Measurements from ENCODE around the gene SLC44A1. TPM values are rescaled to one million over a fixed set of nuclear protein-coding genes. Genes with fewer than 3 reads are reported as not detected.
"Not testable (repeated sequence)": the region's sequence is repeated elsewhere in the genome, so short reads cannot be mapped to it uniquely, and the experiment has no call there.

Gene SLC44A1
- total RNA-seq, 4 donors from 2014 or later = 9.9 to 53.8 (median 40.8) TPM

DNA sequence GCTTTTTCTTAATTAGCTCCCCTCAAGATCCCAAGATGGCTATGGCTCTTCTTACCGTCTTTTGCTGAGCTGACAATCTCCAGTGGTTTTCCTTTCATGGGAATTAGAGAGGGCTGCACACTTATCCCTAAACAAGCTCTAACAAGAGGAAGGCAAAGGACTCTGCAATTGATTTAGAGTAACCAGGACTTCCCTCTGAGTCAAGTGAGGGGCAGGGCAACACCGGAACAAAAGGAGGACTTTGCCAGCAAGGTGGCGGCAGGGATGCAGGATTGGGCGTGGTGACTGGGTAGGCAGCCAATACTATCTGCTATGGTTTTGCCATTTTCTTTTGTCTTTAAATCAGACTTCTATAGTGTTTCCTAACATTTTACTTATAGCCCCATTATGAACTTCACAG lies 9.8 kb downstream of the SLC44A1 start:
- Histone ChIP-seq H3K27ac (no peak overlapping the region), H3K4me1 (peaks cover 0 to 43% (median 0%) of the 10 kb centered on the region in 4 donors), H3K27me3 (no peaks in the 10 kb centered on the region), H3K4me3 (no peak overlapping the region), H3K36me3 (no peaks in the 10 kb centered on the region), H3K9me3 (no peaks in the 10 kb centered on the region)
- DNase-seq = peak in 2 of 3 donors; percentile 63 to 71
- TF ChIP-seq POLR2A (IDR thresholded peaks at IDR 0.05) = no peak
- TF ChIP-seq, protein P1, sequence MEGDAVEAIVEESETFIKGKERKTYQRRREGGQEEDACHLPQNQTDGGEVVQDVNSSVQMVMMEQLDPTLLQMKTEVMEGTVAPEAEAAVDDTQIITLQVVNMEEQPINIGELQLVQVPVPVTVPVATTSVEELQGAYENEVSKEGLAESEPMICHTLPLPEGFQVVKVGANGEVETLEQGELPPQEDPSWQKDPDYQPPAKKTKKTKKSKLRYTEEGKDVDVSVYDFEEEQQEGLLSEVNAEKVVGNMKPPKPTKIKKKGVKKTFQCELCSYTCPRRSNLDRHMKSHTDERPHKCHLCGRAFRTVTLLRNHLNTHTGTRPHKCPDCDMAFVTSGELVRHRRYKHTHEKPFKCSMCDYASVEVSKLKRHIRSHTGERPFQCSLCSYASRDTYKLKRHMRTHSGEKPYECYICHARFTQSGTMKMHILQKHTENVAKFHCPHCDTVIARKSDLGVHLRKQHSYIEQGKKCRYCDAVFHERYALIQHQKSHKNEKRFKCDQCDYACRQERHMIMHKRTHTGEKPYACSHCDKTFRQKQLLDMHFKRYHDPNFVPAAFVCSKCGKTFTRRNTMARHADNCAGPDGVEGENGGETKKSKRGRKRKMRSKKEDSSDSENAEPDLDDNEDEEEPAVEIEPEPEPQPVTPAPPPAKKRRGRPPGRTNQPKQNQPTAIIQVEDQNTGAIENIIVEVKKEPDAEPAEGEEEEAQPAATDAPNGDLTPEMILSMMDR (IDR thresholded peaks at IDR 0.05) = peak in 1 of 6 experiments; percentile 12

DNA sequence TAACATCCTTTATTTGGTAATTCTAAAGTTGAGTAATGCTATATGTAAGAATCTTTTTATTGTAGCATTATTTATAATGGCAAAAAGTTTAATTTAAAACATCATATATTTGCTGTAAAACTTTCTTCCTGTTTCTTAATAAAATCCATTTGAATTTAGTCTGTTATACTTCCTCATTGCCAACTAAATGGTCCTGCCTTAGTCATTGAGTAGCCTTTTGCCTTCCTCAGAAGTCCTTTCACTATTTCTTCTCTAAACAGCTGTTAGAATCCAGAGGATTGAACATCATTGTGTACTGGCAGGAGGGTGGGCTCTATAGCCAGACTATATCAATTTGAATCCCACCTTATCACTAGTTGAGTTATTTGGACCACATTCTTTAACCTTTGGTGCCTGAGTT lies 11.0 kb downstream of the SLC44A1 start:
- no peak for TF ChIP-seq POLR2A (IDR thresholded peaks at IDR 0.05)
- TF ChIP-seq, protein P1 (IDR thresholded peaks at IDR 0.05) = no peak
- Histone ChIP-seq H3K27me3 (no peaks in the 10 kb centered on the region), H3K27ac (no peak overlapping the region), H3K4me3 (no peak overlapping the region), H3K9me3 (no peaks in the 10 kb centered on the region), H3K36me3 (no peaks in the 10 kb centered on the region), H3K4me1 (peaks cover 0 to 52% (median 0%) of the 10 kb centered on the region in 4 donors)
- DNase-seq = no peak

DNA sequence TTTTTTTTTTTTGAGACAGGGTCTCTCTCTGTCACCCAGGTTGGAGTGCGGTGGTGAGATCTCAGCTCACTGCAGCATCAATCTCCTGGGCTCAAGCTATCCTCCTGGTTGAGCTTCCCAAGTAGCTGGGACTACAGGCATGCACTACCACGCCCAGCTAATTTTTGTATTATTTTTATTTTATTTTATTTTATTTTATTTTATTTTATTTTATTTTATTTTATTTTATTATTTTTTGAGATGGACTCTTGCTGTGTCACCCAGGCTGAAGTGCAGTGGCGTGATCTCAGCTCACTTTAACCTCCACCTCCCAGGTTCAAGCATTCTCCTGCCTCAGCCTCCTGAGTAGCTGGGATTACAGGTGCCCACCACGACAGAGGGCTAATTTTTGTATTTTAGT lies 12.1 kb downstream of the SLC44A1 start:
- H3K27me3 ChIP-seq, H3K36me3 ChIP-seq, DNase-seq, H3K9me3 ChIP-seq, H3K4me3 ChIP-seq, H3K27ac ChIP-seq: not testable (repeated sequence)
- peaks cover 0 to 43% (median 0%) of the 10 kb centered on the region in 4 donors for H3K4me1 ChIP-seq

DNA sequence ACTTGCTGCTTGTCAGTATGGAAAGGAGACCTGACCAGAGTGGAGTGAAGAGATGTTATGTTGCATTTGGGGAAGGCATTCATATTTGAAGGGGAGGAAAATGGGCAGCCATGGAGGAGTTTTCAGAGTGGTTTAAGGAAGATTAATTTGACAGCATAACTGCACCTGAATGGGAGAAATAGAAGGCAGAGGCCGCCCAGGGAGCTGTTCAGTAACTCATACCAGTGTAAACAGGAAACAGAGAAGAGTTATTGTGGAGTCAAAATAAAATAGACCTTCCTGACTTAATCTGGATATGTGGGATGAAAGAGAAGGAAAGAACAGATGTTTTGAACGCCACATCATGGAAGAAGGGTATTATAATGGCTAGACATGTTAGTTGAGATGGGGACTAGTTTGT lies 13.4 kb downstream of the SLC44A1 start:
- no peaks in the 10 kb centered on the region for H3K9me3 ChIP-seq
- no peak for TF ChIP-seq POLR2A (IDR thresholded peaks at IDR 0.05)
- H3K4me1 ChIP-seq = peaks cover 0 to 43% (median 0%) of the 10 kb centered on the region in 4 donors
- no peak overlapping the region for H3K4me3 ChIP-seq
- peak overlapping the region in 1 of 4 donors; percentile 7 for H3K27ac ChIP-seq
- no peaks in the 10 kb centered on the region for H3K36me3 ChIP-seq
- H3K27me3 ChIP-seq = no peaks in the 10 kb centered on the region
- no peak for DNase-seq

DNA sequence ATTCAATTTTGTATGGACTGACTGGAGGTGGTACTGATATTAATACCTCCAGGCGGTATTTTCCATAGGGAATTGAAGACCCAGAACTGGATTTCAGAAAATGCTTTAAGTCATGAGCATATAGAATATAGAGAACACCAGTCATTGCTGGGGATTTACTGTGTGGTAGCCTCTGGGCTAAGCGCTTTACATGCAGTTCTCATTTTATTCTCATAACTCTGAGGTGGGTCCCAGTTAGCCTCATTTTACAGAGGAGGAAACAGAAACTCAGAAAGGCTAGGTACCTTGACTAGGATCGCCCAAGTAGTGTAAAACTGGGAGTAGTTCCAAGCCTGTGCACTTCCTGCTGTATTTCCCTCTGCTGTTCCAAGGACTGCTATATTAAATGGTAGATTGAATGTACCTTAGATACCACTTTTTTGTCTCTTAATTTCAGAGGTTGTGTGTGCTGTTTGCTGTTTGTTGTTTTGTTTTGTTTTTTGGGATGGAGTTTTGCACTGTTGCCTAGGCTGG lies 13.8 kb downstream of the SLC44A1 start:
- peak overlapping the region in 1 of 4 donors; percentile 7 for H3K27ac ChIP-seq
- H3K4me3 ChIP-seq = no peak overlapping the region
- peaks cover 0 to 43% (median 0%) of the 10 kb centered on the region in 4 donors for H3K4me1 ChIP-seq
- H3K36me3 ChIP-seq = no peaks in the 10 kb centered on the region
- no peak for DNase-seq
- no peaks in the 10 kb centered on the region for H3K9me3 ChIP-seq
- no peaks in the 10 kb centered on the region for H3K27me3 ChIP-seq
- TF ChIP-seq POLR2A (IDR thresholded peaks at IDR 0.05) = no peak
- TF ChIP-seq, protein P1 (IDR thresholded peaks at IDR 0.05) = no peak

DNA sequence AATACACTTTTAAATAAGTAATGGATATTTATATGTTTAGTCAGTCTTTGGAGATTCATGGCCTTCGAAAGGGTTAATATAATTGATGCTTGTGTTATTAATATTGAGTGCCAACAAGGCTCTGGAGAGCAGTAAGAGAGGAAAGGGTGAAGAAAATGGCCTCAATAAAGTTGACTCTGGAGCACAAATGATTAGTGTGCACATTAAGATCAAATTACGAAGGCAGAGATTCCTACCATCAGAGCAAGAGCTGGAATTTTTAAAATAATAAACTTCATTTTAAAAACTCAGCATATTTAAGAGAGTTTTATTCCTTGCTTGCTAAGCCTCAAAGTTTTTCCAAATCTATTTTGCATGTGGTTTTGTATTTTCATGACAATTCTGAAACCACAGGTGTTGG lies 14.8 kb downstream of the SLC44A1 start:
- Histone ChIP-seq H3K4me1 (peaks cover 0 to 40% (median 0%) of the 10 kb centered on the region in 4 donors), H3K27me3 (no peaks in the 10 kb centered on the region), H3K27ac (no peak overlapping the region), H3K9me3 (no peaks in the 10 kb centered on the region), H3K4me3 (no peak overlapping the region), H3K36me3 (no peaks in the 10 kb centered on the region)
- TF ChIP-seq, protein P1 (IDR thresholded peaks at IDR 0.05) = no peak
- TF ChIP-seq POLR2A (IDR thresholded peaks at IDR 0.05) = no peak
- no peak for DNase-seq

All from Peyer's patch (tissue), 4 donors.